Motor neuron (in vitro differentiated cells): ENCODE results near the gene KDSR. TPM values are rescaled to one million over a fixed set of nuclear protein-coding genes. Genes with fewer than 3 reads are reported as not detected.
A peak's percentile ranks its signal among the peaks of the same experiment; 100 is the strongest.

Source experiments
- ATAC-seq, 8 experiments: fragments of 200-7000 bp; cut with Tn5 transposase; replicated peaks in 6 of 8; 2 replicates each; pipeline ENCODE4 v1.8.0; 2021; ENCODE audit warnings: mild to moderate bottlenecking in 8 of 8, moderate library complexity in 8 of 8
- H3K27ac ChIP-seq, 2 donors: fragments of 250-450 bp; sonication (Bioruptor Pico); 2 replicates each; pipeline ENCODE4 v1.9.0; 2021; ENCODE audit warnings: antibody characterized with exemption in 2 of 2, mild to moderate bottlenecking in 2 of 2, moderate library complexity in 1 of 2
- H3K4me1 ChIP-seq, 2 donors: fragments of 250-450 bp; sonication (Bioruptor Pico); replicated peaks in 1 of 2; 2 replicates each; pipeline ENCODE4 v1.6.1; 2021; ENCODE audit warnings: antibody characterized with exemption in 2 of 2, mild to moderate bottlenecking in 2 of 2, moderate library complexity in 1 of 2
- H3K4me3 ChIP-seq, 5 donors: fragments of 250-450 bp; sonication (Bioruptor Pico); 2 replicates each; pipeline ENCODE4 v1.9.0; 2021; ENCODE audit warnings: antibody characterized with exemption in 5 of 5, mild to moderate bottlenecking in 5 of 5, moderate library complexity in 4 of 5
- WGBS, 10 experiments: fragments of 450-650 bp; shearing (Covaris generic); methylation state at CpG; one replicate each; pipeline ENCODE4 v1.0.0; 2022; 5-methylcytosine and 5-hydroxymethylcytosine counted together
- in situ Hi-C, 9 experiments: fragments of 400-800 bp; cut with MboI; loops; one replicate each; pipeline ENCODE4 v1.15.0; 2021; ENCODE audit warnings: low sequenced_read_pairs in 9 of 9, low pct_unique_long_range_greater_than_20kb in 2 of 9; ENCODE audit not compliant: unreplicated experiment in 9 of 9
- total RNA-seq, 8 experiments: library from RNA; unstranded; fragments of 300-600 nt; gene quantifications; 2 replicates each; pipeline versions ENCODE4 v1.2.3 to v1.2.4, GENCODE V29; 2022

Gene KDSR
- total RNA-seq, 8 experiments from 2014 or later: 12.3 to 28.1 (median 21.4) TPM

- ATAC-seq: no peak
- H3K27ac ChIP-seq: no peak overlapping the region
- H3K4me3 ChIP-seq: no peak overlapping the region
- in situ Hi-C loops: loop anchor here in 7 of 9 experiments (5.0 to 25.0 kb wide), 3 partner anchors 308 to 313 kb away; no protein-coding TSS in a partner anchor
- H3K4me1 ChIP-seq: peaks cover 6 to 11% of the 10 kb centered on the region in 2 donors
- 58 to 100% (median 91%) methylated on average over 1 to 11 of the region's 11 CpGs for WGBS, 10 experiments
These were observed 41.8 kb downstream of the KDSR start for GRCh38 chr18:63325086-63325686.

GRCh38 chr18:63322908-63323634, 43.9 kb downstream of the KDSR start:
- WGBS, 10 experiments: 0 to 42% (median 19%) methylated on average over 3 to 8 of the region's 8 CpGs; no CpG with 5 or more reads in 1 of the 10 experiments
- Histone ChIP-seq H3K4me1 (peaks cover 6 to 12% of the 10 kb centered on the region in 2 donors), H3K27ac (no peak overlapping the region), H3K4me3 (no peak overlapping the region)
- peak in 1 of 8 experiments; percentile 2 for ATAC-seq
- in situ Hi-C loops: loop anchor here in 4 of 9 experiments (10.0 to 25.0 kb wide), 3 partner anchors 111 to 308 kb away; no protein-coding TSS in a partner anchor

GRCh38 chr18:63322206-63322605, 44.8 kb downstream of the KDSR start:
- Histone ChIP-seq H3K4me3 (no peak overlapping the region), H3K27ac (no peak overlapping the region), H3K4me1 (peaks cover 14 to 18% of the 10 kb centered on the region in 2 donors)
- ATAC-seq: no peak
- WGBS, 10 experiments: 50 to 100% (median 83%) methylated on average over 1 to 4 of the region's 4 CpGs; no CpG with 5 or more reads in 1 of the 10 experiments
- in situ Hi-C loops: loop anchor here in 4 of 9 experiments (10.0 to 25.0 kb wide), 3 partner anchors 110 to 307 kb away; no protein-coding TSS in a partner anchor

- 39 to 100% (median 96%) methylated on average over 1 to 5 of the region's 9 CpGs; no CpG with 5 or more reads in 1 of the 10 experiments for WGBS, 10 experiments
- H3K4me3 ChIP-seq: peak overlapping the region in 1 of 5 donors; percentile 94
- no peak for ATAC-seq
- H3K4me1 ChIP-seq: peaks cover 18 to 21% of the 10 kb centered on the region in 2 donors
- in situ Hi-C loops: loop anchor here in 4 of 9 experiments (10.0 to 25.0 kb wide), 3 partner anchors 109 to 306 kb away; no protein-coding TSS in a partner anchor
- H3K27ac ChIP-seq: no peak overlapping the region
These were observed 45.7 kb downstream of the KDSR start for GRCh38 chr18:63321291-63321690.

- in situ Hi-C loops: loop anchor here in 4 of 9 experiments (10.0 to 25.0 kb wide), 3 partner anchors 109 to 306 kb away; no protein-coding TSS in a partner anchor
- Histone ChIP-seq H3K4me3 (peak overlapping the region; percentile 62 to 94 (median 75)), H3K4me1 (peaks cover 18 to 21% of the 10 kb centered on the region in 2 donors), H3K27ac (peak overlapping the region; percentile 85 to 86)
- 40 to 100% (median 67%) methylated on average over 1 to 11 of the region's 16 CpGs; no CpG with 5 or more reads in 7 of the 10 experiments for WGBS, 10 experiments
- no peak for ATAC-seq
These were observed 46.1 kb downstream of the KDSR start for GRCh38 chr18:63320975-63321265.

- in situ Hi-C loops: loop anchor here in 4 of 9 experiments (10.0 to 25.0 kb wide), 3 partner anchors 108 to 306 kb away; no protein-coding TSS in a partner anchor
- peak overlapping the region; percentile 62 to 94 (median 75) for H3K4me3 ChIP-seq
- whole genome bisulfite sequencing, 10 experiments: 20% methylated on average over 1 of the region's 92 CpGs; no CpG with 5 or more reads in 9 of the 10 experiments
- peaks cover 18 to 27% of the 10 kb centered on the region in 2 donors for H3K4me1 ChIP-seq
- H3K27ac ChIP-seq: peak overlapping the region; percentile 85 to 86
- peak; percentile 78 to 85 (median 84) for ATAC-seq
These were observed 46.7 kb downstream of the KDSR start for GRCh38 chr18:63320123-63320974.

- peak; percentile 21 to 63 (median 44) for ATAC-seq
- peaks cover 18 to 32% of the 10 kb centered on the region in 2 donors for H3K4me1 ChIP-seq
- in situ Hi-C loops: loop anchor here in 4 of 9 experiments (10.0 to 25.0 kb wide), 4 partner anchors 107 to 305 kb away; no protein-coding TSS in a partner anchor
These were observed 47.5 kb downstream of the KDSR start, which contains the start of gene BCL2 for GRCh38 chr18:63319383-63320122. TSS of gene BCL2 (minus strand) at chr18:63319769.

GRCh38 chr18:63318889-63319382, 48.1 kb downstream of the KDSR start:
- Histone ChIP-seq H3K4me1 (peaks cover 18 to 34% of the 10 kb centered on the region in 2 donors), H3K4me3 (peak overlapping the region; percentile 62 to 94 (median 75)), H3K27ac (no peak overlapping the region)
- in situ Hi-C loops: loop anchor here in 4 of 9 experiments (10.0 to 25.0 kb wide), 3 partner anchors 107 to 184 kb away; no protein-coding TSS in a partner anchor
- 0 to 15% (median 1%) methylated on average over 1 to 6 of the region's 8 CpGs for WGBS, 10 experiments
- ATAC-seq: no peak

More at GRCh38 chr18:63319383-63320122, 47.5 kb downstream of the KDSR start, which contains the start of gene BCL2:
- H3K4me3 ChIP-seq: peak within 1 kb of the TSS; percentile 62 to 94 (median 75)
- 0 to 10% (median 3%) methylated on average over 2 to 15 of the region's 78 CpGs; no CpG with 5 or more reads in 3 of the 10 experiments for WGBS, 10 experiments
- peak within 1 kb of the TSS; percentile 85 to 86 for H3K27ac ChIP-seq

GRCh38 chr18:63317982-63318888, 48.8 kb downstream of the KDSR start:
- peaks cover 18 to 35% of the 10 kb centered on the region in 2 donors for H3K4me1 ChIP-seq
- in situ Hi-C loops: loop anchor here in 4 of 9 experiments (10.0 to 25.0 kb wide), 3 partner anchors 106 to 183 kb away; no protein-coding TSS in a partner anchor
- peak overlapping the region; percentile 62 to 94 (median 75) for H3K4me3 ChIP-seq
- ATAC-seq: peak in 7 of 8 experiments; percentile 4 to 27 (median 20)
- no peak overlapping the region for H3K27ac ChIP-seq
- WGBS, 10 experiments: 0 to 11% (median 0%) methylated on average over 1 to 8 of the region's 66 CpGs; no CpG with 5 or more reads in 1 of the 10 experiments

- Histone ChIP-seq H3K4me3 (peak overlapping the region; percentile 62 to 94 (median 75)), H3K4me1 (peaks cover 15 to 35% of the 10 kb centered on the region in 2 donors), H3K27ac (no peak overlapping the region)
- no peak for ATAC-seq
- WGBS, 10 experiments: 34 to 100% (median 87%) methylated on average over 1 to 5 of the region's 10 CpGs; no CpG with 5 or more reads in 2 of the 10 experiments
- in situ Hi-C loops: loop anchor here in 4 of 9 experiments (10.0 to 25.0 kb wide), 3 partner anchors 105 to 183 kb away; no protein-coding TSS in a partner anchor
These were observed 49.5 kb downstream of the KDSR start for GRCh38 chr18:63317556-63317946.
